ENCODE measurements around the gene FHL2. TPM values are rescaled to one million over a fixed set of nuclear protein-coding genes. Genes with fewer than 3 reads are reported as not detected.

The FHL2 gene
- polyA plus RNA-seq, 1 donor (not counting 4 experiments of a cell fraction or from before 2014, with no cell fraction given), result 132 TPM

- peaks cover 36% of the 10 kb centered on the region for H3K4me1 ChIP-seq (ENCODE audit: control insufficient read depth, extremely low read depth, insufficient read depth, low read length)
- H3K9ac ChIP-seq (ENCODE audit: control insufficient read depth, extremely low read depth, insufficient read depth, low read length), result peak within 1 kb of the TSS; percentile 85
- dilution Hi-C loops (cut with MboI; ENCODE audit: extremely low pct_ligation_motif_present, low sequenced_read_pairs), result no loop called here
- H3K4me2 ChIP-seq (ENCODE audit: control insufficient read depth, extremely low read depth, insufficient read depth, low read depth, low read length), result peak within 1 kb of the TSS; percentile 83
- no peaks in the 10 kb centered on the region for H3K9me3 ChIP-seq (ENCODE audit: control insufficient read depth, low read depth, low read length)
- H3K4me3 ChIP-seq (ENCODE audit: control insufficient read depth in 2 of 3, extremely low read depth in 1 of 3, insufficient read depth in 2 of 3, low read depth in 1 of 3, low read length in 3 of 3), result peak within 1 kb of the TSS; percentile 64 to 72 (median 67)
- no peaks in the 10 kb centered on the region for H3K9me1 ChIP-seq (ENCODE audit: control insufficient read depth, extremely low read depth, insufficient read depth, low read length)
- FAIRE-seq, result no peak
- no peaks in the 10 kb centered on the region for H3K27me3 ChIP-seq (ENCODE audit: control insufficient read depth, extremely low read depth, insufficient read depth, low read length)
- peak within 1 kb of the TSS; percentile 73 for H3K27ac ChIP-seq (ENCODE audit: control insufficient read depth, insufficient read depth, low read length)
- peak within 1 kb of the TSS; percentile 83 for H2AFZ ChIP-seq (ENCODE audit: control insufficient read depth, low read length)
- peaks cover 3% of the 10 kb centered on the region for H4K20me1 ChIP-seq (ENCODE audit: control insufficient read depth, extremely low read depth, insufficient read depth, low read length)
- no peaks in the 10 kb centered on the region for H3K36me3 ChIP-seq (ENCODE audit: control insufficient read depth in 2 of 2, extremely low read depth in 1 of 2, insufficient read depth in 2 of 2, low read length in 2 of 2)
- peaks cover 35% of the 10 kb centered on the region for H3K79me2 ChIP-seq (ENCODE audit: control insufficient read depth, insufficient read depth, low read length)
- TF ChIP-seq EZH2 (IDR thresholded peaks at IDR 0.05; ENCODE audit: low read length) (no peak), CTCF (optimal IDR thresholded peaks at IDR 0.05 in 1 of 3, IDR thresholded peaks at IDR 0.05 in 1 of 3, conservative IDR thresholded peaks at IDR 0.05 in 1 of 3; ENCODE audit: extremely low read depth in 1 of 3, insufficient read depth in 2 of 3, low read length in 3 of 3) (no peak)
- no peak for DNase-seq (ENCODE audit: low read depth, low spot score)
Measured at GRCh38 chr2:105329561-105330495, 69.0 kb downstream of the FHL2 start, which contains the start of gene TGFBRAP1. Gene TGFBRAP1 (minus strand): TSS chr2:105329735. CDS start chr2:105308301, 21,434 bp downstream.

DNA sequence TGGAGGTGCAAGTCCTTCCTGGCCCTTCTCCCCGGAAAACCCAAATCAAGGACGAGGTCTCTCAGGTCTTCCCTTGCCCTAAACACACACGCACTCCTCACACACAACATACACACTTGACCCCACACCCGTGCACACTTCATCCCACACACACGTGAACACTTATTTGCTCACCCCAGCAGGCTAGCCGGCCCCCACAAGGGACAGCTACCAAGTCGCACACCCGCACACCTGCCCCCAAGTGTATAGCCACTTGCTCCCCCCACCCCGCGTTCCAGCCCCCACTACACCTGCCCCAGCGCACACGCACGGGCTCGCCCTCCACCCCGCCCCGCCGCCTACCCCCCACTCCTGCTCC is 69.7 kb downstream of the FHL2 start:
- DNase-seq (ENCODE audit: low read depth, low spot score), result no peak
- H3K9me3 ChIP-seq (ENCODE audit: control insufficient read depth, low read depth, low read length), result no peaks in the 10 kb centered on the region
- peaks cover 42% of the 10 kb centered on the region for H3K4me1 ChIP-seq (ENCODE audit: control insufficient read depth, extremely low read depth, insufficient read depth, low read length)
- peak overlapping the region; percentile 65 for H3K27ac ChIP-seq (ENCODE audit: control insufficient read depth, insufficient read depth, low read length)
- peak overlapping the region; percentile 85 for H3K9ac ChIP-seq (ENCODE audit: control insufficient read depth, extremely low read depth, insufficient read depth, low read length)
- no peaks in the 10 kb centered on the region for H3K27me3 ChIP-seq (ENCODE audit: control insufficient read depth, extremely low read depth, insufficient read depth, low read length)
- no peaks in the 10 kb centered on the region for H3K36me3 ChIP-seq (ENCODE audit: control insufficient read depth in 2 of 2, extremely low read depth in 1 of 2, insufficient read depth in 2 of 2, low read length in 2 of 2)
- H3K4me3 ChIP-seq (ENCODE audit: control insufficient read depth in 2 of 3, extremely low read depth in 1 of 3, insufficient read depth in 2 of 3, low read depth in 1 of 3, low read length in 3 of 3), result peak overlapping the region; percentile 64 to 72 (median 67)
- TF ChIP-seq CTCF (optimal IDR thresholded peaks at IDR 0.05 in 1 of 3, IDR thresholded peaks at IDR 0.05 in 1 of 3, conservative IDR thresholded peaks at IDR 0.05 in 1 of 3; ENCODE audit: extremely low read depth in 1 of 3, insufficient read depth in 2 of 3, low read length in 3 of 3), result no peak
- TF ChIP-seq EZH2 (IDR thresholded peaks at IDR 0.05; ENCODE audit: low read length), result no peak
- peak overlapping the region; percentile 75 for H3K4me2 ChIP-seq (ENCODE audit: control insufficient read depth, extremely low read depth, insufficient read depth, low read depth, low read length)
- H4K20me1 ChIP-seq (ENCODE audit: control insufficient read depth, extremely low read depth, insufficient read depth, low read length), result peaks cover 3% of the 10 kb centered on the region
- dilution Hi-C loops (cut with MboI; ENCODE audit: extremely low pct_ligation_motif_present, low sequenced_read_pairs), result no loop called here
- H3K79me2 ChIP-seq (ENCODE audit: control insufficient read depth, insufficient read depth, low read length), result peaks cover 35% of the 10 kb centered on the region
- FAIRE-seq, result no peak
- no peaks in the 10 kb centered on the region for H3K9me1 ChIP-seq (ENCODE audit: control insufficient read depth, extremely low read depth, insufficient read depth, low read length)
- peak overlapping the region; percentile 83 for H2AFZ ChIP-seq (ENCODE audit: control insufficient read depth, low read length)
